Measurements from ENCODE around the gene ZNF391.

DNA sequence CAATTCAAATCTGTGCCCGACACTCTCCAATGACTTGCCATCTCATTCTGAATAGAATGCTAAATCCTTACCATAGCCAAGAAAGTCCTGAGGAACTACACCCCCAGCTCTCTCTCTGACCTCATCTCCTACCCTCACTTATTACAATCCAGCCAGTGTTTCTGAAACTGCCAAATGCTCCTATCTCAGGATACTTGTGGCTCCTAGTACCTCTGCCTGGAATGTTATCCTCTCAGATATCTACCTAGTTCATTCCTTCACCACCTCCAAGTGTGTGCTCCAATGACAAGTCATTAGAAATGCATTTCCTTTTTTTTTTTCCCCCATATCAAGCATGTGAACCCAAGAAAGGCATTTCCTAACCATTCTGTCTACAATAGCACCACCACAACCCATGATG is 59.9 kb downstream of the ZNF391 start:
- no peak for TF ChIP-seq POLR2AphosphoS5 (IDR thresholded peaks at IDR 0.05; ENCODE audit: low read depth, low read length)
- TF ChIP-seq TAF1 (IDR thresholded peaks at IDR 0.05; ENCODE audit: borderline replicate concordance, insufficient read depth, low read length): no peak
- TF ChIP-seq, protein P1, sequence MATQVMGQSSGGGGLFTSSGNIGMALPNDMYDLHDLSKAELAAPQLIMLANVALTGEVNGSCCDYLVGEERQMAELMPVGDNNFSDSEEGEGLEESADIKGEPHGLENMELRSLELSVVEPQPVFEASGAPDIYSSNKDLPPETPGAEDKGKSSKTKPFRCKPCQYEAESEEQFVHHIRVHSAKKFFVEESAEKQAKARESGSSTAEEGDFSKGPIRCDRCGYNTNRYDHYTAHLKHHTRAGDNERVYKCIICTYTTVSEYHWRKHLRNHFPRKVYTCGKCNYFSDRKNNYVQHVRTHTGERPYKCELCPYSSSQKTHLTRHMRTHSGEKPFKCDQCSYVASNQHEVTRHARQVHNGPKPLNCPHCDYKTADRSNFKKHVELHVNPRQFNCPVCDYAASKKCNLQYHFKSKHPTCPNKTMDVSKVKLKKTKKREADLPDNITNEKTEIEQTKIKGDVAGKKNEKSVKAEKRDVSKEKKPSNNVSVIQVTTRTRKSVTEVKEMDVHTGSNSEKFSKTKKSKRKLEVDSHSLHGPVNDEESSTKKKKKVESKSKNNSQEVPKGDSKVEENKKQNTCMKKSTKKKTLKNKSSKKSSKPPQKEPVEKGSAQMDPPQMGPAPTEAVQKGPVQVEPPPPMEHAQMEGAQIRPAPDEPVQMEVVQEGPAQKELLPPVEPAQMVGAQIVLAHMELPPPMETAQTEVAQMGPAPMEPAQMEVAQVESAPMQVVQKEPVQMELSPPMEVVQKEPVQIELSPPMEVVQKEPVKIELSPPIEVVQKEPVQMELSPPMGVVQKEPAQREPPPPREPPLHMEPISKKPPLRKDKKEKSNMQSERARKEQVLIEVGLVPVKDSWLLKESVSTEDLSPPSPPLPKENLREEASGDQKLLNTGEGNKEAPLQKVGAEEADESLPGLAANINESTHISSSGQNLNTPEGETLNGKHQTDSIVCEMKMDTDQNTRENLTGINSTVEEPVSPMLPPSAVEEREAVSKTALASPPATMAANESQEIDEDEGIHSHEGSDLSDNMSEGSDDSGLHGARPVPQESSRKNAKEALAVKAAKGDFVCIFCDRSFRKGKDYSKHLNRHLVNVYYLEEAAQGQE (IDR thresholded peaks at IDR 0.05; ENCODE audit: insufficient read depth in 1 of 2, low read depth in 2 of 2, low read length in 2 of 2): no peak
- no peak for TF ChIP-seq SIN3A (IDR thresholded peaks at IDR 0.05; ENCODE audit: borderline replicate concordance, insufficient read depth, low read length)

Measured in PFSK-1 (cell line).